NCI-H2107 treated with DMSO at 0.1 percent for 48 hours (cell line): Measurements from ENCODE around the gene CPN2.

Experiments used
- DNase-seq: peaks from one replicate; lab custom pipeline; 2025; ENCODE audit not compliant: unreplicated experiment; lab: John Stamatoyannopoulos, UW

CPN2 gene

GRCh38 chr3:194351080-194351672, at the start of gene CPN2:
Gene CPN2 (minus strand): TSS chr3:194351328. CDS start chr3:194342702, 8,626 bp downstream.
- DNase-seq: no peak

- DNase-seq: no peak
These were observed 48.8 kb upstream of the CPN2 start for GRCh38 chr3:194399874-194400411.

GRCh38 chr3:194399166-194399565, 48.0 kb upstream of the CPN2 start, which contains the start of gene GP5:
Gene GP5 (minus strand): TSS chr3:194399266. CDS start chr3:194398282, 984 bp downstream.
- no peak for DNase-seq

GRCh38 chr3:194397757-194398312, 46.7 kb upstream of the CPN2 start:
- DNase-seq: no peak

GRCh38 chr3:194396859-194397756, 46.0 kb upstream of the CPN2 start:
- no peak for DNase-seq

GRCh38 chr3:194396539-194396858, 45.4 kb upstream of the CPN2 start:
- DNase-seq: no peak

GRCh38 chr3:194395778-194396538, 44.8 kb upstream of the CPN2 start:
- DNase-seq: no peak

- peak; percentile 97 for DNase-seq
These were observed 44.1 kb upstream of the CPN2 start for GRCh38 chr3:194395212-194395611.

- DNase-seq: no peak
These were observed 41.4 kb upstream of the CPN2 start for GRCh38 chr3:194392576-194392975.

- DNase-seq: no peak
These were observed 39.7 kb upstream of the CPN2 start for GRCh38 chr3:194390835-194391234.

GRCh38 chr3:194389269-194389668, 38.1 kb upstream of the CPN2 start:
- DNase-seq: no peak

GRCh38 chr3:194387926-194388418, 36.8 kb upstream of the CPN2 start:
- DNase-seq: no peak

GRCh38 chr3:194387276-194387675, 36.1 kb upstream of the CPN2 start:
- DNase-seq: no peak

GRCh38 chr3:194386648-194387047, 35.5 kb upstream of the CPN2 start:
- DNase-seq: no peak

GRCh38 chr3:194386066-194386465, 34.9 kb upstream of the CPN2 start:
- DNase-seq: no peak

GRCh38 chr3:194384569-194385001, 33.5 kb upstream of the CPN2 start:
- DNase-seq: no peak

GRCh38 chr3:194384156-194384555, 33.0 kb upstream of the CPN2 start:
- no peak for DNase-seq

- no peak for DNase-seq
These were observed 32.3 kb upstream of the CPN2 start for GRCh38 chr3:194383276-194383940.

- DNase-seq: no peak
These were observed 31.7 kb upstream of the CPN2 start for GRCh38 chr3:194382892-194383223.

GRCh38 chr3:194382196-194382891, 31.2 kb upstream of the CPN2 start:
- DNase-seq: no peak
